Hematopoietic multipotent progenitor cell treated with erythropoietin and hydrocortisone succinate and interleukin-3 and kit ligand, for 6 days (in vitro differentiated cells): ENCODE results near the gene LATS2.
"Not testable (repeated sequence)": the region's sequence is repeated elsewhere in the genome, so short reads cannot be mapped to it uniquely, and the experiment has no call there.

Source experiments
- DNase-seq: peaks from one replicate; pipeline ENCODE4 v3.0.0-alpha.2; 2015

The LATS2 gene

GRCh38 chr13:20953245-20953931, 108.0 kb downstream of the LATS2 start:
- DNase-seq: no peak

- DNase-seq: no peak
These were observed 108.5 kb downstream of the LATS2 start for GRCh38 chr13:20952838-20953237.

GRCh38 chr13:20948001-20948400, 113.4 kb downstream of the LATS2 start:
- DNase-seq: not testable (repeated sequence)

GRCh38 chr13:20945952-20946383, 115.4 kb downstream of the LATS2 start:
- peak; percentile 65 for DNase-seq

- DNase-seq: no peak
These were observed 118.3 kb downstream of the LATS2 start for GRCh38 chr13:20942938-20943559.

- not testable (repeated sequence) for DNase-seq
These were observed 120.9 kb downstream of the LATS2 start for GRCh38 chr13:20940511-20940910.

GRCh38 chr13:20940083-20940482, 121.3 kb downstream of the LATS2 start:
- DNase-seq: no peak

GRCh38 chr13:20939662-20940061, 121.7 kb downstream of the LATS2 start:
- no peak for DNase-seq

- no peak for DNase-seq
These were observed 123.1 kb downstream of the LATS2 start for GRCh38 chr13:20938302-20938701.

GRCh38 chr13:20927596-20928257, 133.7 kb downstream of the LATS2 start:
- DNase-seq: no peak

- DNase-seq: not testable (repeated sequence)
These were observed 136.0 kb downstream of the LATS2 start for GRCh38 chr13:20925395-20925790.

- DNase-seq: peak; percentile 90
These were observed 136.5 kb downstream of the LATS2 start for GRCh38 chr13:20924758-20925394.

- DNase-seq: no peak
These were observed 138.1 kb downstream of the LATS2 start for GRCh38 chr13:20923272-20923671.
